Epithelial cell of proximal tubule (primary cell): ENCODE results near the gene SNX32. TPM values are rescaled to one million over a fixed set of nuclear protein-coding genes. Genes with fewer than 3 reads are reported as not detected.

Experiments used
- DNase-seq: peaks from one replicate; pipeline ENCODE4 v3.0.0-alpha.2; 2011; ENCODE audit warnings: low read depth
- H3K4me3 ChIP-seq: 2 replicates; pipeline ENCODE4 v1.5.1; 2011; ENCODE audit warnings: low read depth, mild to moderate bottlenecking, low read length
- CTCF ChIP-seq: conservative IDR thresholded peaks from 2 replicates; pipeline ENCODE4 v1.5.1; 2012; ENCODE audit warnings: low read depth, mild to moderate bottlenecking, low read length
- total RNA-seq: library from RNA; depleted of rRNA; stranded (reverse); fragments of >200 nt; gene quantifications from 2 replicates; pipeline ENCODE4 v1.2.3, GENCODE V29; 2015

SNX32 gene
- total RNA-seq, 1 donor from 2014 or later, result 2.1 TPM

DNA sequence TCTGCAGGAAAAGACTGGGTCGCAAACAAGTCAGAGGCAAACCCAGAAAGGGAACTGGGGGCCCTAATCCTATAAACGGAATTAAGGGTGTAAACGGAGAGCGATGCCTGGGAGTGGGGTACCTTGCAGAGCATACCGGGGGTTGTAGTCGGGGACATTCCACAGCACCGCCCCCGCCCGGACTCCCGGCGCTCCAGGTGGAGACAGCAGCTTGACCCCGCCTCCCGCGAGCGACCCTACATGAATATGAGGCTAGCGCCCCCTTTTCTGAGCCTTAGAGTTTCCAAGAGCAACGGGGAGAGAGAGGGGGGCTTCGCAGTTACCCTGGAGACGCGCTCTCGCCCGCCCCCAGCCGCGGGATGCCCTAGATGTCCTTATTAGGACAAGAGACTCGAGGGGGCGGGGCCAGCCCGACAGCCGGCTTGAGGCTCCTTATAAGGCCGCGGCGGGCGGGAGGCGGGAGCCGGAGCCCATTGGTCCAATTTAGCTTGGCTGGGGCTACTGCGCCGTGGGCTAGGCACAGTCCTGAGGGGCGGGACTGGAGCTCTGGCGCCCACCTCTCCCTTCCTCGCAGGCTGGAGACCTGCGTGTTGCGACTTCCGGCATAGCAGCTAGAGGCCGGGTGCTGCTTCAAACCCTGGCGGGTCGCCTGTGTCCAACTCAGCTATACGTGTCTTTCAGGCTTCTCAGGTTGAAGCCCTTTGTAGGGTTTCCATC, 25.5 kb downstream of the SNX32 start:
- peak; percentile 8 for TF ChIP-seq CTCF
- H3K4me3 ChIP-seq, result peak overlapping the region; percentile 98
- DNase-seq, result peak; percentile 59

GRCh38 chr11:65859812-65860277, 26.1 kb downstream of the SNX32 start:
- no peak for TF ChIP-seq CTCF
- H3K4me3 ChIP-seq, result peak overlapping the region; percentile 98
- no peak for DNase-seq

GRCh38 chr11:65860278-65861164, 26.8 kb downstream of the SNX32 start, which contains the start of gene MUS81:
Gene MUS81 (plus strand): TSS chr11:65860433. CDS start chr11:65860754, 321 bp downstream.
- TF ChIP-seq CTCF, result peak; percentile 88
- H3K4me3 ChIP-seq, result peak within 1 kb of the TSS; percentile 98
- DNase-seq, result peak; percentile 87

- DNase-seq, result no peak
- TF ChIP-seq CTCF, result no peak
- peak overlapping the region; percentile 98 for H3K4me3 ChIP-seq
These were observed 27.4 kb downstream of the SNX32 start for GRCh38 chr11:65861165-65861505.

DNA sequence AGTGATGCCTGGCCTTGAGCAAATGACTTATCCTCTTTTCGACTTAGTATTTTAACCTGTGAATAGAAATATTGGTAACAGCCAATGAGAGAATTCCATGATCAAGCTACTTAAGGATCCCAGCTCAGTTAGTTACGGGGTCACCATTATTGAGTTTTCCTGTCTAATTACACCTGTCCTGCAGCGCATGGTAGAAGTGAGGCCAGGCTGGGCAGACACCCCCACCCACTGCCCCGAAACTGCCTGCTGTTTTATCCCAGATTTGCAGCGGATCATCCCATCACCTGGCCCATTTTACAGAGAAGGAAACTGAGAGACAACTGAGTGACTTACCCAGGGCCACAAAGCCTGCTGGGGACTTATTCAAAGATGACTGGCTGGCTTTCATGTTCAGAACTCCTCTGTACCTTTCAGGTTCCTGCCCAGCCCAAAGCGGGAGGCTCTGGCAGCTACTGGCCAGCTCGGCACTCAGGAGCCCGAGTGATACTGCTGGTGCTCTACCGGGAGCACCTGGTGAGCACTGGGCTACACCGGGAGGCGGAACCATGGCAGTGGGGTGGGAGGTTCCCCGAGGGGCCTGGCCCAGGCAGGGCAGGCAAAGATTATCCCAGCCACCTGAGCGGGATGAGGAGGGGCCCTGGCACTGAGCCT, 27.9 kb downstream of the SNX32 start:
- peak overlapping the region; percentile 98 for H3K4me3 ChIP-seq
- no peak for TF ChIP-seq CTCF
- no peak for DNase-seq

DNA sequence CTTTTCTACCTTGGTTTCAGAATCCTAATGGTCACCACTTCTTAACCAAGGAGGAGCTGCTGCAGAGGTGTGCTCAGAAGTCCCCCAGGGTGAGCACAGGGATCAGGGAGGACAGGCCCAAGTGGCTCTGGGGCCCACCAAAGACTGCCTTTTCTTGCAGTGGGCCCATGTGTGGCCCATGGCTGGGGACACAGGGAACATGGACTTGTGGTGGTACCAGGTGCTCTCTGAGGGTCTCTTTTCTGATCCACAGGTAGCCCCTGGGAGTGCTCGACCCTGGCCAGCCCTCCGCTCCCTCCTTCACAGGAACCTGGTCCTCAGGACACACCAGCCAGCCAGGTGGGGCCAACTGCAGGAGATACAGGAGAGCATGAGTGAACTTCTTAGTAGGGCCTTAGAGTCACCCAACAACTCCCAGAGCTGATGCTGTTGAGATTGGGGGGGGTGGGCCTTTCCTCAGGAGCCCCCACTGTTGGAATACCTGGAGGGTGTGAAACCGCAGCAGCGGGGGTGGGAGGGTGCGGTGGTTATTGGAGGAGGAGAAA, 28.5 kb downstream of the SNX32 start:
- no peak for TF ChIP-seq CTCF
- no peak overlapping the region for H3K4me3 ChIP-seq
- no peak for DNase-seq
